ENCODE measurements around the gene GJA3.

GRCh38 chr13:20128459-20128931 is 32.4 kb downstream of the GJA3 start:
- TF ChIP-seq CTCF (conservative IDR thresholded peaks at IDR 0.05 in 1 of 2, IDR thresholded peaks at IDR 0.05 in 1 of 2; ENCODE audit: low read depth in 1 of 2, low read length in 2 of 2) (peak in 1 of 2 donors; percentile 16), EZH2 (IDR thresholded peaks at IDR 0.05; ENCODE audit: low read length, missing control alignments) (no peak)
